HepG2 (cell line): ENCODE measurements around the gene MTMR3. TPM values are rescaled to one million over a fixed set of nuclear protein-coding genes. Genes with fewer than 3 reads are reported as not detected.

Source experiments
- ATAC-seq: fragments of 200-7000 bp; cut with Tn5 transposase; 3 replicates; pipeline ENCODE4 v1.9.1; 2020; ENCODE audit warnings: mild to moderate bottlenecking, moderate library complexity
- BruUV-seq: library from RNA; stranded (reverse); fragments of 400-500 nt; replicated peaks from 2 replicates; lab custom pipeline; 2021; lab: Mats Ljungman, UMichigan
- CTCF ChIA-PET: fragments of 300-600 bp; formaldehyde crosslinking; extraction: SDS; loops from one replicate; lab custom pipeline; 2021; ENCODE audit warnings: low total read pairs, inconsistent platforms, low intra/inter-chr PET ratio; lab: Yijun Ruan, JAX
- POLR2A ChIA-PET: fragments of 350-600 bp; sonication (Branson Sonifier 250); formaldehyde crosslinking; loops from one replicate; lab custom pipeline; 2020; ENCODE audit warnings: antibody characterized with exemption, inconsistent platforms; lab: Yijun Ruan, JAX
- DNase-seq: peaks from one replicate; pipeline ENCODE4 v3.0.0-alpha.2; 2015; ENCODE audit warnings: low spot score
- FAIRE-seq: peaks from 3 replicates; lab custom pipeline; 2011; peaks lifted over from hg19 to GRCh38; lab: Jason Lieb, UNC
- H2AFZ ChIP-seq: one replicate; pipeline ENCODE4 v1.6.1; 2011; ENCODE audit warnings: low read length, inconsistent platforms
- H3K27ac ChIP-seq: fragments of 300-600 bp; 3 replicates; pipeline ENCODE4 v1.8.0; 2011; ENCODE audit warnings: mixed run types, mild to moderate bottlenecking, mixed read lengths, low read length, inconsistent platforms; ENCODE audit not compliant: insufficient read depth; ENCODE audit errors: extremely low read length
- H3K27me3 ChIP-seq, 2 experiments: fragments of 200-600 bp in 1 of 2; 2 replicates in 1 of 2; 3 replicates in 1 of 2; pipeline versions ENCODE4 v1.6.0 to v1.8.0; 2011; ENCODE audit warnings: low read length in 2 of 2, mild to moderate bottlenecking in 2 of 2, moderate library complexity in 2 of 2, inconsistent platforms in 1 of 2; ENCODE audit not compliant: insufficient read depth in 2 of 2, control insufficient read depth in 1 of 2
- H3K36me3 ChIP-seq, 2 experiments: fragments of 200-600 bp in 1 of 2; replicated peaks in 1 of 2; 2 replicates in 1 of 2; 3 replicates in 1 of 2; pipeline versions ENCODE4 v1.5.1 to v1.8.0; 2011; ENCODE audit warnings: low read length in 2 of 2, inconsistent platforms in 1 of 2; ENCODE audit not compliant: insufficient read depth in 2 of 2, control insufficient read depth in 1 of 2
- H3K4me1 ChIP-seq: 2 replicates; pipeline ENCODE4 v1.5.1; 2012; ENCODE audit warnings: low read length, inconsistent platforms; ENCODE audit not compliant: insufficient read depth
- H3K4me2 ChIP-seq: 2 replicates; pipeline ENCODE4 v1.6.0; 2011; ENCODE audit warnings: low read depth, low read length, inconsistent platforms
- H3K4me3 ChIP-seq, 3 experiments: fragments of 200-600 bp in 1 of 3; sonication (generic), shearing (Covaris generic) in 1 of 3; replicated peaks in 1 of 3; 2 replicates each; pipeline ENCODE4 v1.5.1; 2011 to 2016; ENCODE audit warnings: low read length in 3 of 3, inconsistent platforms in 2 of 3, low read depth in 2 of 3, mild to moderate bottlenecking in 2 of 3, control low read depth in 1 of 3, mixed read lengths in 1 of 3; ENCODE audit not compliant: insufficient read depth in 1 of 3
- H3K79me2 ChIP-seq: one replicate; pipeline ENCODE4 v1.6.1; 2011; ENCODE audit warnings: low read length, inconsistent platforms; ENCODE audit not compliant: insufficient read depth
- H3K9ac ChIP-seq: 2 replicates; pipeline ENCODE4 v1.6.0; 2011; ENCODE audit warnings: mild to moderate bottlenecking, low read depth, low read length, inconsistent platforms; ENCODE audit not compliant: insufficient read depth
- H3K9me3 ChIP-seq: 2 replicates; pipeline ENCODE4 v1.5.1; 2012; ENCODE audit warnings: mild to moderate bottlenecking, low read length
- H4K20me1 ChIP-seq: 2 replicates; pipeline ENCODE4 v1.6.0; 2011; ENCODE audit warnings: inconsistent platforms, mild to moderate bottlenecking, low read length, moderate library complexity; ENCODE audit not compliant: insufficient read depth
- GABPA ChIP-seq, 2 experiments: IDR thresholded peaks; 2 replicates each; pipeline ENCODE4 v1.6.1; 2011 to 2016; ENCODE audit warnings: low read depth in 2 of 2, low read length in 1 of 2, missing biosample characterization in 1 of 2, missing genetic modification characterization in 1 of 2
- ZNF10 ChIP-seq: sonication (generic); formaldehyde crosslinking; IDR thresholded peaks from 2 replicates; pipeline ENCODE4 v1.4.0; 2020; ENCODE audit warnings: mild to moderate bottlenecking, low read depth, missing genetic modification reagents, borderline replicate concordance
- ZSCAN30 ChIP-seq: sonication (generic); formaldehyde crosslinking; IDR thresholded peaks from 2 replicates; pipeline ENCODE4 v1.5.0; 2020; ENCODE audit warnings: mild to moderate bottlenecking, missing genetic modification reagents
- WGBS: methylation state at CpG from one replicate; pipeline ENCODE4 v1.1.6; 2017; ENCODE audit warnings: low lambda C conversion rate; 5-methylcytosine and 5-hydroxymethylcytosine counted together
- in situ Hi-C: cut with HindIII; loops from 2 replicates; pipeline ENCODE4 v1.10.0; 2017; ENCODE audit warnings: low pct_unique_long_range_greater_than_20kb; ENCODE audit not compliant: extremely low pct_ligation_motif_present
- intact Hi-C: fragments of 100-400 bp; cut with micrococcal nuclease; formaldehyde crosslinking; loops from one replicate; pipeline ENCODE4 v1.10.0; 2022; ENCODE audit not compliant: unreplicated experiment
- polyA plus RNA-seq, 8 experiments: library from polyadenylated mRNA; depleted of rRNA in 3 of 8; stranded (reverse) in 7 of 8; unstranded in 1 of 8; fragments of >200 nt; fragmentation: Illumina TruSeq in 4 of 8; extraction: Trizol in 4 of 8; gene quantifications; 2 replicates each; pipeline versions ENCODE4 v1.2.1 to v1.2.3, GENCODE V29; 2011 to 2016; ENCODE audit warnings: low read depth in 4 of 8, missing spikeins in 1 of 8, mixed read lengths in 1 of 8; ENCODE audit not compliant: insufficient read depth in 1 of 8
- total RNA-seq, 5 experiments: library from RNA; depleted of rRNA; stranded (reverse); fragments of >200 nt; fragmentation: Illumina TruSeq; extraction: Trizol; gene quantifications; 2 replicates each; pipeline ENCODE4 v1.2.3, GENCODE V29; 2016; ENCODE audit warnings: low read depth in 1 of 5
- TF ChIP-seq, protein P1 (sequence below): sonication (generic); formaldehyde crosslinking; IDR thresholded peaks from 2 replicates; pipeline ENCODE4 v1.4.0; 2020; ENCODE audit warnings: missing genetic modification reagents, borderline replicate concordance
- TF ChIP-seq, protein P2 (sequence below): sonication (generic); formaldehyde crosslinking; IDR thresholded peaks from 2 replicates; pipeline ENCODE4 v1.5.0; 2020; ENCODE audit warnings: missing genetic modification reagents
- TF ChIP-seq, protein P3 (sequence below): IDR thresholded peaks from 2 replicates; pipeline ENCODE4 v1.6.1; 2016
- TF ChIP-seq, protein P4 (sequence below): sonication (generic); formaldehyde crosslinking; IDR thresholded peaks from 2 replicates; pipeline ENCODE4 v1.4.0; 2020; ENCODE audit warnings: missing genetic modification reagents
- TF ChIP-seq, protein P5 (sequence below): sonication (generic); formaldehyde crosslinking; IDR thresholded peaks from 2 replicates; pipeline ENCODE4 v1.8.1; 2023; ENCODE audit warnings: mild to moderate bottlenecking, inconsistent platforms, moderate library complexity, missing genetic modification reagents, borderline replicate concordance

MTMR3 gene
- total and polyA plus RNA-seq, 2 of the 13 experiments (the other 11 are each of a cell fraction or from before 2014, with no cell fraction given): 12.6 to 24.8 TPM

DNA sequence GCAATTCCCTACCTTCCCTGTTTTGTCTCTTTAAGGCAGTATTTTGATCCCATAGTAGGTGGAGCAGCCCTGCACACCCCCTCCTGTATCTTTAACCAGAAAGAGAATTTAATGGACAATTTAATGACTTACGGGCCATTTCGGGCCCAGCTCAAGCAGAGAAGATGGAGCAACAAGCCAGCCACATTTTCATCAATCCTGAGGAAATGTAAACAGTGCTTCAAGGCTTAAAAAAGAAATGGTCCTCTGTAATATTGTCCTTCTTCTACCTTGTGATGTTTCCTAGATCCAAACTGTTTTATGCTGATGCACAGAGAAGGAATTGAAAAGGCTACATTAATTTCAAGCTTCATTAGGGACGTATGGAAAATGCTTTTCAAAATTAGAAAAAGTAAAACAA is 88.6 kb downstream of the MTMR3 start:
- H3K4me3 ChIP-seq: no peak overlapping the region
- H3K9ac ChIP-seq: no peak overlapping the region
- H3K9me3 ChIP-seq: no peaks in the 10 kb centered on the region
- CTCF ChIA-PET: no interaction called here
- ATAC-seq (no peak), FAIRE-seq (no peak), DNase-seq (no peak)
- H3K36me3 ChIP-seq: peaks cover 0 to 2% of the 10 kb centered on the region in 2 experiments; a peak in 3 of 5 replicates
- no peaks in the 10 kb centered on the region for H3K27me3 ChIP-seq
- in situ Hi-C loops: no loop called here
- no peak overlapping the region for H3K4me2 ChIP-seq
- no peak overlapping the region for H2AFZ ChIP-seq
- H3K27ac ChIP-seq: no peak overlapping the region
- intact Hi-C loops: no loop called here
- WGBS: 95% methylated on average over 3 of the region's 3 CpGs
- no peaks in the 10 kb centered on the region for H3K4me1 ChIP-seq
- H3K79me2 ChIP-seq: no peaks in the 10 kb centered on the region
- POLR2A ChIA-PET: no interaction called here
- H4K20me1 ChIP-seq: no peaks in the 10 kb centered on the region
- BruUV-seq: no TSS peak
- TF ChIP-seq, protein P1, sequence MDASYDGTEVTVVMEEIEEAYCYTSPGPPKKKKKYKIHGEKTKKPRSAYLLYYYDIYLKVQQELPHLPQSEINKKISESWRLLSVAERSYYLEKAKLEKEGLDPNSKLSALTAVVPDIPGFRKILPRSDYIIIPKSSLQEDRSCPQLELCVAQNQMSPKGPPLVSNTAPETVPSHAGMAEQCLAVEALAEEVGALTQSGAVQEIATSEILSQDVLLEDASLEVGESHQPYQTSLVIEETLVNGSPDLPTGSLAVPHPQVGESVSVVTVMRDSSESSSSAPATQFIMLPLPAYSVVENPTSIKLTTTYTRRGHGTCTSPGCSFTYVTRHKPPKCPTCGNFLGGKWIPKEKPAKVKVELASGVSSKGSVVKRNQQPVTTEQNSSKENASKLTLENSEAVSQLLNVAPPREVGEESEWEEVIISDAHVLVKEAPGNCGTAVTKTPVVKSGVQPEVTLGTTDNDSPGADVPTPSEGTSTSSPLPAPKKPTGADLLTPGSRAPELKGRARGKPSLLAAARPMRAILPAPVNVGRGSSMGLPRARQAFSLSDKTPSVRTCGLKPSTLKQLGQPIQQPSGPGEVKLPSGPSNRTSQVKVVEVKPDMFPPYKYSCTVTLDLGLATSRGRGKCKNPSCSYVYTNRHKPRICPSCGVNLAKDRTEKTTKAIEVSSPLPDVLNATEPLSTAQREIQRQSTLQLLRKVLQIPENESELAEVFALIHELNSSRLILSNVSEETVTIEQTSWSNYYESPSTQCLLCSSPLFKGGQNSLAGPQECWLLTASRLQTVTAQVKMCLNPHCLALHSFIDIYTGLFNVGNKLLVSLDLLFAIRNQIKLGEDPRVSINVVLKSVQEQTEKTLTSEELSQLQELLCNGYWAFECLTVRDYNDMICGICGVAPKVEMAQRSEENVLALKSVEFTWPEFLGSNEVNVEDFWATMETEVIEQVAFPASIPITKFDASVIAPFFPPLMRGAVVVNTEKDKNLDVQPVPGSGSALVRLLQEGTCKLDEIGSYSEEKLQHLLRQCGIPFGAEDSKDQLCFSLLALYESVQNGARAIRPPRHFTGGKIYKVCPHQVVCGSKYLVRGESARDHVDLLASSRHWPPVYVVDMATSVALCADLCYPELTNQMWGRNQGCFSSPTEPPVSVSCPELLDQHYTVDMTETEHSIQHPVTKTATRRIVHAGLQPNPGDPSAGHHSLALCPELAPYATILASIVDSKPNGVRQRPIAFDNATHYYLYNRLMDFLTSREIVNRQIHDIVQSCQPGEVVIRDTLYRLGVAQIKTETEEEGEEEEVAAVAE (CRISPR knock-in tag): no peak
- TF ChIP-seq, protein P2, sequence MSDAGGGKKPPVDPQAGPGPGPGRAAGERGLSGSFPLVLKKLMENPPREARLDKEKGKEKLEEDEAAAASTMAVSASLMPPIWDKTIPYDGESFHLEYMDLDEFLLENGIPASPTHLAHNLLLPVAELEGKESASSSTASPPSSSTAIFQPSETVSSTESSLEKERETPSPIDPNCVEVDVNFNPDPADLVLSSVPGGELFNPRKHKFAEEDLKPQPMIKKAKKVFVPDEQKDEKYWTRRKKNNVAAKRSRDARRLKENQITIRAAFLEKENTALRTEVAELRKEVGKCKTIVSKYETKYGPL (CRISPR knock-in tag): no peak
- TF ChIP-seq, protein P3, sequence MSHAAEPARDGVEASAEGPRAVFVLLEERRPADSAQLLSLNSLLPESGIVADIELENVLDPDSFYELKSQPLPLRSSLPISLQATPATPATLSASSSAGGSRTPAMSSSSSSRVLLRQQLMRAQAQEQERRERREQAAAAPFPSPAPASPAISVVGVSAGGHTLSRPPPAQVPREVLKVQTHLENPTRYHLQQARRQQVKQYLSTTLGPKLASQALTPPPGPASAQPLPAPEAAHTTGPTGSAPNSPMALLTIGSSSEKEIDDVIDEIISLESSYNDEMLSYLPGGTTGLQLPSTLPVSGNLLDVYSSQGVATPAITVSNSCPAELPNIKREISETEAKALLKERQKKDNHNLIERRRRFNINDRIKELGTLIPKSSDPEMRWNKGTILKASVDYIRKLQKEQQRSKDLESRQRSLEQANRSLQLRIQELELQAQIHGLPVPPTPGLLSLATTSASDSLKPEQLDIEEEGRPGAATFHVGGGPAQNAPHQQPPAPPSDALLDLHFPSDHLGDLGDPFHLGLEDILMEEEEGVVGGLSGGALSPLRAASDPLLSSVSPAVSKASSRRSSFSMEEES: no peak
- TF ChIP-seq GABPA (IDR thresholded peaks at IDR 0.05; ENCODE audit: low read depth, low read length) (no peak), GABPA (CRISPR knock-in tag; IDR thresholded peaks at IDR 0.05; ENCODE audit: low read depth) (no peak), ZSCAN30 (CRISPR knock-in tag) (no peak), ZNF10 (CRISPR knock-in tag) (no peak)
- TF ChIP-seq, protein P4, sequence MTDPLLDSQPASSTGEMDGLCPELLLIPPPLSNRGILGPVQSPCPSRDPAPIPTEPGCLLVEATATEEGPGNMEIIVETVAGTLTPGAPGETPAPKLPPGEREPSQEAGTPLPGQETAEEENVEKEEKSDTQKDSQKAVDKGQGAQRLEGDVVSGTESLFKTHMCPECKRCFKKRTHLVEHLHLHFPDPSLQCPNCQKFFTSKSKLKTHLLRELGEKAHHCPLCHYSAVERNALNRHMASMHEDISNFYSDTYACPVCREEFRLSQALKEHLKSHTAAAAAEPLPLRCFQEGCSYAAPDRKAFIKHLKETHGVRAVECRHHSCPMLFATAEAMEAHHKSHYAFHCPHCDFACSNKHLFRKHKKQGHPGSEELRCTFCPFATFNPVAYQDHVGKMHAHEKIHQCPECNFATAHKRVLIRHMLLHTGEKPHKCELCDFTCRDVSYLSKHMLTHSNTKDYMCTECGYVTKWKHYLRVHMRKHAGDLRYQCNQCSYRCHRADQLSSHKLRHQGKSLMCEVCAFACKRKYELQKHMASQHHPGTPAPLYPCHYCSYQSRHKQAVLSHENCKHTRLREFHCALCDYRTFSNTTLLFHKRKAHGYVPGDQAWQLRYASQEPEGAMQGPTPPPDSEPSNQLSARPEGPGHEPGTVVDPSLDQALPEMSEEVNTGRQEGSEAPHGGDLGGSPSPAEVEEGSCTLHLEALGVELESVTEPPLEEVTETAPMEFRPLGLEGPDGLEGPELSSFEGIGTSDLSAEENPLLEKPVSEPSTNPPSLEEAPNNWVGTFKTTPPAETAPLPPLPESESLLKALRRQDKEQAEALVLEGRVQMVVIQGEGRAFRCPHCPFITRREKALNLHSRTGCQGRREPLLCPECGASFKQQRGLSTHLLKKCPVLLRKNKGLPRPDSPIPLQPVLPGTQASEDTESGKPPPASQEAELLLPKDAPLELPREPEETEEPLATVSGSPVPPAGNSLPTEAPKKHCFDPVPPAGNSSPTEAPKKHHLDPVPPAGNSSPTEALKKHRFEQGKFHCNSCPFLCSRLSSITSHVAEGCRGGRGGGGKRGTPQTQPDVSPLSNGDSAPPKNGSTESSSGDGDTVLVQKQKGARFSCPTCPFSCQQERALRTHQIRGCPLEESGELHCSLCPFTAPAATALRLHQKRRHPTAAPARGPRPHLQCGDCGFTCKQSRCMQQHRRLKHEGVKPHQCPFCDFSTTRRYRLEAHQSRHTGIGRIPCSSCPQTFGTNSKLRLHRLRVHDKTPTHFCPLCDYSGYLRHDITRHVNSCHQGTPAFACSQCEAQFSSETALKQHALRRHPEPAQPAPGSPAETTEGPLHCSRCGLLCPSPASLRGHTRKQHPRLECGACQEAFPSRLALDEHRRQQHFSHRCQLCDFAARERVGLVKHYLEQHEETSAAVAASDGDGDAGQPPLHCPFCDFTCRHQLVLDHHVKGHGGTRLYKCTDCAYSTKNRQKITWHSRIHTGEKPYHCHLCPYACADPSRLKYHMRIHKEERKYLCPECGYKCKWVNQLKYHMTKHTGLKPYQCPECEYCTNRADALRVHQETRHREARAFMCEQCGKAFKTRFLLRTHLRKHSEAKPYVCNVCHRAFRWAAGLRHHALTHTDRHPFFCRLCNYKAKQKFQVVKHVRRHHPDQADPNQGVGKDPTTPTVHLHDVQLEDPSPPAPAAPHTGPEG (CRISPR knock-in tag): no peak
- TF ChIP-seq, protein P5, sequence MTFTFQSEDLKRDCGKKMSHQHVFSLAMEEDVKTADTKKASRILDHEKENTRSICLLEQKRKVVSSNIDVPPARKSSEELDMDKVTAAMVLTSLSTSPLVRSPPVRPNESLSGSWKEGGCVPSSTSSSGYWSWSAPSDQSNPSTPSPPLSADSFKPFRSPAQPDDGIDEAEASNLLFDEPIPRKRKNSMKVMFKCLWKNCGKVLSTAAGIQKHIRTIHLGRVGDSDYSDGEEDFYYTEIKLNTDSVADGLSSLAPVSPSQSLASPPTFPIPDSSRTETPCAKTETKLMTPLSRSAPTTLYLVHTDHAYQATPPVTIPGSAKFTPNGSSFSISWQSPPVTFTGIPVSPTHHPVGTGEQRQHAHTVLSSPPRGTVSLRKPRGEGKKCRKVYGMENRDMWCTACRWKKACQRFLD: no peak
